Occipital lobe (tissue), 2 donors: Measurements from ENCODE around the gene NDN. TPM values are rescaled to one million over a fixed set of nuclear protein-coding genes. Genes with fewer than 3 reads are reported as not detected.
"Not testable (repeated sequence)": the region's sequence is repeated elsewhere in the genome, so short reads cannot be mapped to it uniquely, and the experiment has no call there.

Experiments used
- DNase-seq: peaks from one replicate; lab custom pipeline; 2025; lab: John Stamatoyannopoulos, UW
- total RNA-seq: library from RNA; depleted of rRNA; stranded (reverse); fragments of >200 nt; gene quantifications from one replicate; pipeline ENCODE4 v1.2.3, GENCODE V29; 2014

Gene NDN
- total RNA-seq, result 76.4 TPM

DNA sequence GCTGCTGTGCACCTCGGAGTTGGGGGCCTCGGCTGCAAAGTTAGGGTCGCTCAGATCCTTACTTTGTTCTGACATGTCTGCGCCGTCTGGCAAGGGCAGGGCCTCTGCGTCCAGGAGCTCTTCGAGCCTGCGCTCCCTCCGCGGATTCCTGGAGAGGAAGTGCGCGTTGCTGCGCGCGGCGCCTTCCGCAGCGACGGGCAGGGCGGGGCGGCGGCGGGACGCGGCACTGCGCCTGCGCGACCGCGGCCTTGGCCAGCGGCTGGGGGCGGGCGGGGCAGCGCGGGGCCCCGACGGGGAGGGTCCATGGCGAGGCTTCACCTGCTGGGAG, at the start of gene NDN:
Gene NDN, minus strand, starts transcription at position 163 of the 328 bp plus-strand sequence. Its CDS starts 88 bp downstream, at position 75.
- peak; percentile 13 for DNase-seq

GRCh38 chr15:23736033-23736673, 49.0 kb upstream of the NDN start:
- DNase-seq, result no peak

DNA sequence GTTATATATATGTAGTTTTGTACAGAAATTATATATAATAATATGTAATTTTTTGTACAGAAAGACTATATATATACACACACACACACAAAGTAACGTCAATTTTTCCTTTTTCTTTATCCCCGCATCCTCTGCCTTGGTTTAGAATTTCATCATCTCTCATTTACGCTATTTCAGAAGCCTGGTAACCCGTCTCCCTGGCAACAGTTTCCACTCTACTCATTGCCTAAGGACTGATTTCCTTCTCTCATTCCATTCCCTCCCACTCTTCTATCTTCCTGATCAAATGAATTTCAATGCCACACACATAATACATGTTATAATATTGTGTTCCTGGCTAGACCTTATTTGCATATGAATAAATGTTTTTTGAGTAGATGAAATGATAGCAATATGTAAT, 47.8 kb upstream of the NDN start:
- no peak for DNase-seq

GRCh38 chr15:23713874-23714656, 27.0 kb upstream of the NDN start:
- DNase-seq, result not testable (repeated sequence)

GRCh38 chr15:23708332-23708731, 21.2 kb upstream of the NDN start:
- DNase-seq, result no peak

GRCh38 chr15:23695282-23695681, 8.2 kb upstream of the NDN start:
- DNase-seq, result no peak

GRCh38 chr15:23694592-23694991, 7.5 kb upstream of the NDN start:
- DNase-seq, result no peak

- peak; percentile 35 for DNase-seq
These were observed 3.3 kb upstream of the NDN start for GRCh38 chr15:23690450-23690852.

- DNase-seq, result no peak
These were observed 2.9 kb upstream of the NDN start for GRCh38 chr15:23690015-23690414.

DNA sequence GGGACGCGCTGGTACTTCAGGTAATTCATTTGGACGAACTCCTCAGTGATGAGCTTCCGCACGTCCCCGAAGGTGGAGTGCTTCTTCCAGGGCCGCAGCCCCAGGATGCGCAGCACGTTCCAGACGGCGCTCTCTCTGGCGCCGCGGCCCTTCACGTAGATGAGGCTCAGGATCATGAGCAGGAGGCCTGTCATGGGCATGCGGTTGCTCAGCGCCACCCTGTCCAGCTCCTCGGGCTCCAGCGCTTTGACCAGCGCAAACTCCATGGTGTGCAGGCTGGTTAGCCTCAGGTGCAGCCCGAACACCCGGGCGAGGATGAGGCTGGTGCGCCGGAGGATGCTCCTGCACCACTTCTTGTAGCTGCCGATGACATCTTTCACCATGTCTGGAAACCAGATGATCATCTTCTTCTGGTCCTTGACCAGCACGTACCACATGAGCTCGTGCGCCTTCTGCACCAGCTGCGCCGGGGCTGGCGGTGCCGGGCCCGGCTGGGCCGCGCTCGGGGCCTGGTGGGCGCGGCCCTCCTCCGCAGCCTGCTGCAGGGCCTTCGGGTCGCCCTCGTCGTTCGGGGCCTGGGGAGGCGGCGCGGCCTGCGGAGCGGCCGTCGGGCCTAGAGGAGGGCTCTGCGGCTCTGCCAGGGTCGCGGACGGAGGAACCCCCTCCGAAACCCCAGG, 501 bp downstream of the NDN start:
- DNase-seq, result no peak

DNA sequence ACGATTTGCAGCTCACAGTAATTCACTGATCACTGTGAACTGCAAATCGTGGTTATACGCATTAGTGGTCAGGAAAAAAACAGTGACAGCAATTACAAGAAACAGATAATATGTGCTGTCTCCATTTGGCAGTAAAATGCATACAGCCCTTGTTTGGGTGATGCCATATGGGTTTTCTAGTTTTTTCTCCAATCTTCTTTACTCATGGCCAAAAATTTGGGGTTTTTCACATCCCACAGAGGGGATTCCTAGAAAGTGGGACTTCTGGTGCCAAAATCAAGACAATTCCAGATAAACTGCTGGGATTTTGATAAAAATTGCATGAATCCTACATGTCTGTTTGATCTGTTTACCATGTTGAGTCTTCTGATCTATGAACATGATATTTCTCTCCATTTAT, 15.6 kb downstream of the NDN start:
- no peak for DNase-seq

- DNase-seq, result no peak
These were observed 16.1 kb downstream of the NDN start for GRCh38 chr15:23670970-23671369.

GRCh38 chr15:23663232-23663631, 23.9 kb downstream of the NDN start:
- DNase-seq, result no peak

GRCh38 chr15:23648920-23649515, 38.1 kb downstream of the NDN start:
- DNase-seq, result no peak

DNA sequence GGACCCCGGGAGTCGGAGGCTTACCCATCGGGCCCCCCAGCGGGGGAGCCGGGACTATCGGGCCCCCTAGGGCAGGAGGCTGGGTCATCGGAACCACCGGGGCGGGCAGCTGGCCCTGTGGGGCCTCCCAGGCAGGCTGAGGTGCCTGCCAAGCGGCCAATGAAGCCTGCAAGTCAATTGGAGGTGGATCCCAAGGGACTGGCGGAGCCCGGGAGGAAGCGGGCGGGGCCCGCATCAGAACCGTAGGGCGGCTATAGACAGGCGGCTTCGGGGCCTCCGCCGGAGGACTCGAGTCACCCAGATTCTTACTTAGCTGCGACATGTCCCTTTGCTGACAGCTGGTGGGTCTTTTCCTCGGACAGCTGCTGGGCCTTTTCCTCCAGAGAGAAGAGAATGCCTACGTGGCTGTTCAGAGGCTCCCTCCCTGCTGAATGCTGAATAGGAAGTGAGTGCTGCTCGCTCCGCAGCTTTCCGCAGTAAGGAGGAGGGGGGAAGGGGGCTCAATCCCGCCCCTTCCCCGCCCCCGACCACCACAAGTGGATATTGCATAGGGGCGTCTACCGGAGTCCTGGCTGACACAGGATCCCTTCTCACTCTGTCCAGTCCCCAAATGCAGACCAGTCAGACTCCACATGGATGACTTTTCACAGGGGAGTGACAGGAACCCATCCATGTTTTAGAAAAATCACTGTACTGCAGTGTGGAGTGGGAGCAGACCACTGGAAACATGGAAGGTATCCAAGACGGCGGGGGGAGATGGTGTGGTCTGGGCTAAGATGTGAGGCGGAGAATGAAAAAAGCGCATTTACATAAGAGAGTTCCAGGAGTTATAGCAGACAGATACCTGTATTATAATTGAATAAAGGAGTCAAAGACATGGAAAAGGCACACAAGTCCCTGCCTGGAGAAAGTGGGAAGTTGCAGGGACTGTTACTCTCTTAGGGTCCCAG, 39.4 kb downstream of the NDN start, which contains the start of gene MAGEL2:
Gene MAGEL2, minus strand, starts transcription at position 447 of the 950 bp plus-strand sequence. Its CDS starts 125 bp downstream, at position 322.
- peak; percentile 28 for DNase-seq

DNA sequence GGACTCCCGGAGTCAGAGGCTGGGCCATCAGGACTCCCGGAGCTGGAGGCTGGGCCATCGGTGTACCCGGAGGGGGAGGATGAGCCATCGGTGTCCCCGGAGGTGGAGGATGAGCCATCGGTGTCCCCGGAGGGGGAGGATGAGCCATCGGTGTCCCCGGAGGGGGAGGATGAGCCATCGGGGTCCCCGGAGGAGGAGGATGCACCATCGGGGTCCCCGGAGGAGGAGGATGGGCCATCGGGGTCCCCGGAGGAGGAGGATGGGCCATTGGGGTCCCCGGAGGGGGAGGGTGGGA, 40.2 kb downstream of the NDN start:
- DNase-seq, result no peak

DNA sequence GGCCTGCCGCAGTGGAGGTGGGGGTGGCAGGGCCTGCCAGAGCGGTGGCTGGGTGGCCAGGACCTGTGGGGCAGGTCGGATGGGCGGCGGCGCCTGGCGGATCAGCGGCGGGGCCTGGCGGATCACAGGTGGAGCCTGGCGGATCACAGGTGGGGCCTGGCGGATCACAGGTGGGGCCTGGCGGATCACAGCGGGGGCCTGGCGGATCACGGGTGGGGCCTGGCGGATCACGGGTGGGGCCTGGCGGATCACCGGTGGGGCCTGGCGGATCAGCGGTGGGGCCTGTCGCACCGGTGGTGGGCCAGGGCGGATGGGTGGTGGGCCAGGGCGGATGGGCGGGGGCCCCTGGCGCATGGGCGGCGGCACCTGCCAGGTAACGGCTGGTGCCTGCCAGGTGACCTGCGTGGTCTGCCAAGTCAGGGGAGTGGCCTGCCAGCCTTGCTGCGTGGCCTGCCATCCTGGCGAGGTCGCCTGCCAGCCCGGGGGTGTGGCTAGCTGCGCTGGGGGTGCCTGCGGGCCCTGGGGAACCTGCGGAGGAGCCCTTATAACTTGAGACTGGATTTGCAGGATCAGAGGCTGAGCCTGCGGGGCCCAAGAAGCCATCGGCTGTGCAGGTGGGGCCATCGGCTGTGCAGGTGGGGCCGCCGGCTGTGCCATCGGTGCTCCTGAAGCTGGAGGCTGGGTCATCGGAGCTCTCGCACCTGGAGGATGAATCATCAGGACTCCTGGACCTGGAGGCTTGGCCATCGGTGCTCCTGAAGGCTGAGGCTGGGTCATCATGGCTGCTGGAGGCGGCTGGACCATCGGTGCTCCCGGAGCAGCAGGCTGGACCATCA, 40.7 kb downstream of the NDN start:
- DNase-seq, result no peak

GRCh38 chr15:23645371-23646164, 41.5 kb downstream of the NDN start:
- no peak for DNase-seq

DNA sequence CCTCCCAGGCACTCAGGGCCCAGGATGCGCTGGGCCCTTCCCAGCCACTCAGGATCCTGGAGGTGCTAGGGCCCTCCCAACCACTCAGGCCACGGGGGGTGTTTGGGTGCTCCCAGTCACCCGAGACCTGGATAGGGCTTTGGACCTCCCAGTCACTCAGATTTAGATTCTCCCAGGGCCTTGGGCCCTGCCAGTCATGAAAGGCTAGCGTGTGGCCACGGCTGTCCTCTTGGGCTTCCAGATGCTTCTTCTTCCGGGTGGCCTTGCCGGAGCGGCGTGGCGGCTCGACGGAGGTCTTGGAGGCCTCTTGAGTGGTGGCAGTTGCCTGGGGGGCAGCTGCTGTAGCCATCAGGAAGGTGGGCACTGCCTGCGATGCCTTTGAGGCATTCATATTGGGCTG, 42.3 kb downstream of the NDN start:
- DNase-seq, result no peak
